GM12874 (cell line): Measurements from ENCODE around the gene LYAR.

Experiments
- CTCF ChIP-seq: IDR thresholded peaks from 2 replicates; pipeline ENCODE4 v1.5.1; 2011; ENCODE audit warnings: low read depth, mild to moderate bottlenecking, control low read depth, low read length, moderate library complexity; ENCODE audit not compliant: insufficient read depth

The LYAR gene

GRCh38 chr4:4248029-4248884 is 41.7 kb downstream of the LYAR start, which contains the start of gene TMEM128:
TSS of gene TMEM128 (minus strand) at chr4:4248223. CDS start at chr4:4248202, 21 bp downstream.
- TF ChIP-seq CTCF: no peak

GRCh38 chr4:4247696-4248028 is 42.3 kb downstream of the LYAR start:
- no peak for TF ChIP-seq CTCF

GRCh38 chr4:4245172-4245571 is 44.8 kb downstream of the LYAR start:
- TF ChIP-seq CTCF: no peak

DNA sequence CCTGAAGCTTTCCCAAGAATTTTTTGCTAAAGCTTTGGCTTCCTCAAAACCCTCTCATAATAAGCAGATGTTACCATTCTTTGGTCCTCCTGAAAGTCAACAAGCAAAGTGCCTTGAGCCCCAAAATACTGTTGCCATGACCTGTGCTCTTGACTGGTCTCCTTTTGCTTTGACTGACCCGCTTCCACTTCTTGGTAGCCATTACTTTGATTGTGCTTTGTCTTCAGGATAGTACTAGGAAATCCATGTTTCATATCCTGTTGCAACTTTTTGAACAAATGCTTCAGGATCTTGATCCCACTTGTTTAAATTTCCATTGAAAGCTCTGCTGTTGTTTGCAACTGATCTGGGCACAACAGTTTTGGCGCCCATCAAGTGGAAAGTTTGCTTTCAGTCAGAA is 56.3 kb downstream of the LYAR start:
- no peak for TF ChIP-seq CTCF

DNA sequence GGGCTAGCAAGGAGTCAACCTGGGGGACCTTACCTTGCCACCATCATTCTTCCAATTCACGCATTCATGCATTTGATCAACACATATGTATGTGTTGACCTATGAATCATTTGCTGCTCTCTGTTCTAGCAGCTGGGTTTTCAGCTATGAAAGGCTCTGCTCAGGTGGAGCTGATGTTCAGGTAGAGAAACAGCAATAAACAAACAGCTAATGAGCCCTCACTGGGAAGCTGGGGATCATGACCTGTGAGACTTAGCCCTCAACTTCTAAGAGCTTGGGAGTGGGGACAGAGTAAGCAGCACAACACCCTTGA is 61.6 kb downstream of the LYAR start:
- no peak for TF ChIP-seq CTCF

- no peak for TF ChIP-seq CTCF
These were observed 62.2 kb downstream of the LYAR start for GRCh38 chr4:4227510-4228355.

DNA sequence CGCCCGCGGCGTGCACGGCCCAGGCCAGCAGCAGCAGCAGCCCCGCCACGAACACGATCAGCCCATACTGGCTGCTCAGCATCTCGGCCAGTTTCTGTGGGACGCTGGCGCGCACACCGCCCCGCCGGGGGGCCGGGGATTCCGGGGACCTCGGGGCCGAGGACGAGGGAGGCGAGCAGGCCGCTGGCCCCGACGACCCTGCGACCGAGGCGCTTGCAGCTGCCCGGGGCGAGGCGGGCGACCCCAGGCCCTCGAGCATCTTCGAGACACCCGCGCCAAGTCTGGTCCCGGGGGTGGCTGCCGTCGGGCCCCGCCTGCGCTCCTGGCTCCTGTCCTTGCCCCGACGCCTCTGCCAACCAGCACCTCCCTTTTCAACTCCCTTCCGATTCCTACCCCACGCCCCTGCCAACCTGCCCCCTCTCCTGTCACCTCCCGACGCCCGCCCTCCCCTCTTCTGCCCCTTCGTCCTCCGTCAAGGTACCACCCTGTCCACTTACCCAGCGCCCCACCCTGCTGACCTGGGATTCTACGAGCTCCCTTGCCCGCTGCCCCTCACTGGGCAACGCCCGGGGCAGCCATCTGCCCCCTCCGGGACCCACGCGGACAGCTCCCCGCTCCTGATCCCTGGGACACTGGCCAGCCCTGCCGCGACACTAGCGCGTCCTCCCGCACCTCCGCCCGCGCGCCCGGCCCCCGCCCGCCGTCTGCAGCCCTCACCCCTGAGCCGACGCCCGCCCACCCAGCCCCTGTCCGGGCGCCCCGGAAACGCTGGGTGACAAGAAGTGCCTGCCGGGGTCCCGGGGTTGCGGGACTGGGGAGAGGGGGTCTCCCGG is 63.1 kb downstream of the LYAR start, which contains the start of gene OTOP1:
OTOP1 (minus strand) TSS at position 324 of the 833 bp plus-strand sequence; CDS start at position 259, 65 bp downstream.
- TF ChIP-seq CTCF: no peak
